Measurements from ENCODE around the gene PPP2CA. TPM values are rescaled to one million over a fixed set of nuclear protein-coding genes. Genes with fewer than 3 reads are reported as not detected.
A peak's percentile ranks its signal among the peaks of the same experiment; 100 is the strongest.

PPP2CA gene
- total RNA-seq, 2 donors from 2014 or later: 137 to 147 TPM

DNA sequence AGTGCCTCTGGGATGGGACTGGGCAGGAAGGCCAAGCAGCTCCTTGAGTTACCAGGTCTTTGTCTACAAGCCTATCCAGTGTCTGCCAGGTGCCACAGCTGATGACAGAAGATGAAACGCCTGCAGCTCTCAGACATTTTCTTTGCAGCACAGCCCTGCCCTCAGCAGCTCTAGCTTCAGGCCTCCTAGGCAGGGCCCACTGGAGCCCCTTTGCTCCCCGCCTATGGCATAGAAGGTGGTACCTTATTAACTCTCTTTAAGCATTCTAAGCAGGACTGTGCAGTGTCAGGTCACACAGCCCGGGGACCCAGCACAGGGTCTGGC is 47.8 kb downstream of the PPP2CA start:
- H3K27ac ChIP-seq: peak overlapping the region in 1 of 2 donors; percentile 98
- H3K27me3 ChIP-seq: no peaks in the 10 kb centered on the region
- H3K4me1 ChIP-seq: peaks cover 0 to 30% of the 10 kb centered on the region in 2 donors
- DNase-seq (ENCODE audit: low spot score): no peak
- TF ChIP-seq, protein P1, sequence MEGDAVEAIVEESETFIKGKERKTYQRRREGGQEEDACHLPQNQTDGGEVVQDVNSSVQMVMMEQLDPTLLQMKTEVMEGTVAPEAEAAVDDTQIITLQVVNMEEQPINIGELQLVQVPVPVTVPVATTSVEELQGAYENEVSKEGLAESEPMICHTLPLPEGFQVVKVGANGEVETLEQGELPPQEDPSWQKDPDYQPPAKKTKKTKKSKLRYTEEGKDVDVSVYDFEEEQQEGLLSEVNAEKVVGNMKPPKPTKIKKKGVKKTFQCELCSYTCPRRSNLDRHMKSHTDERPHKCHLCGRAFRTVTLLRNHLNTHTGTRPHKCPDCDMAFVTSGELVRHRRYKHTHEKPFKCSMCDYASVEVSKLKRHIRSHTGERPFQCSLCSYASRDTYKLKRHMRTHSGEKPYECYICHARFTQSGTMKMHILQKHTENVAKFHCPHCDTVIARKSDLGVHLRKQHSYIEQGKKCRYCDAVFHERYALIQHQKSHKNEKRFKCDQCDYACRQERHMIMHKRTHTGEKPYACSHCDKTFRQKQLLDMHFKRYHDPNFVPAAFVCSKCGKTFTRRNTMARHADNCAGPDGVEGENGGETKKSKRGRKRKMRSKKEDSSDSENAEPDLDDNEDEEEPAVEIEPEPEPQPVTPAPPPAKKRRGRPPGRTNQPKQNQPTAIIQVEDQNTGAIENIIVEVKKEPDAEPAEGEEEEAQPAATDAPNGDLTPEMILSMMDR (IDR thresholded peaks at IDR 0.05): no peak
- H3K36me3 ChIP-seq: no peaks in the 10 kb centered on the region
- no peaks in the 10 kb centered on the region for H3K9me3 ChIP-seq
- H3K4me3 ChIP-seq: no peak overlapping the region

DNA sequence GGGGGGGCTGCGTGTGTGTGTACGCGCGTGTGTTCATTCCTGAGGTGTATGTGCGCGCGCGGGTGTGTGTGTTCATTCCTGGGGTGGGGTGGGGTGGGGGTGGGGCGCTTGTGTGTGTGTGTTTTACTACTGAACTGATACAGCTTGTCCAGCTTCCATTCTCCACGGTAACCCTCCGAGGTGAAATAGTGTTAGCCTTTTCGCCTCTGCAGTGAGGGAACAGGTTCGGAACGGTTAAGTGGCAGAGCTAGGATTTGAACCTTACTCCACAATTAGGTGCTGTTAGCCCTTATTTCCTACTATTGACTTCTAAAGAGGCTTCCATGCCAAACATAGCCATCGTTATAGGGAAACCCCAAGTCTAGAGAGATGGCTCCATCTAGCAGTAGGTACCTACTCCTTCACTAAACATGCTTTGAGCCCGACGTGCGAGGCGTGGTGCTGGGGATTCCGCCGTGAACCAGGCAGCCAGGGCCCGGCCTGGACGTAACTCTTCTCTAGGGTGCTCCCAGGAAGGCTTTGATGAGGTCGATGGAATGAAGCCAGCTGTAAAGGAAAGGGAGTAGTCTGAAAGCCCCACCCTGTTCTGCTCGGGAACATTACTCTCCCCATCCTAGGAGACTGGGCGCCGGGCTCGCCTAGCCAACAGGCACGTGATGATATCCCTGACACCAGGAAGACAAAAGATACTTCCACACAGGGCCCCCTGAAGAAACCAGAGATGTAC is 48.3 kb downstream of the PPP2CA start:
- Histone ChIP-seq H3K27me3 (no peaks in the 10 kb centered on the region), H3K27ac (peak overlapping the region; percentile 98 to 99), H3K36me3 (peaks cover 2% of the 10 kb centered on the region), H3K4me1 (peaks cover 0 to 30% of the 10 kb centered on the region in 2 donors), H3K4me3 (peak overlapping the region; percentile 78 to 88), H3K9me3 (no peaks in the 10 kb centered on the region)
- no peak for DNase-seq (ENCODE audit: low spot score)
- TF ChIP-seq, protein P1 (IDR thresholded peaks at IDR 0.05): no peak

DNA sequence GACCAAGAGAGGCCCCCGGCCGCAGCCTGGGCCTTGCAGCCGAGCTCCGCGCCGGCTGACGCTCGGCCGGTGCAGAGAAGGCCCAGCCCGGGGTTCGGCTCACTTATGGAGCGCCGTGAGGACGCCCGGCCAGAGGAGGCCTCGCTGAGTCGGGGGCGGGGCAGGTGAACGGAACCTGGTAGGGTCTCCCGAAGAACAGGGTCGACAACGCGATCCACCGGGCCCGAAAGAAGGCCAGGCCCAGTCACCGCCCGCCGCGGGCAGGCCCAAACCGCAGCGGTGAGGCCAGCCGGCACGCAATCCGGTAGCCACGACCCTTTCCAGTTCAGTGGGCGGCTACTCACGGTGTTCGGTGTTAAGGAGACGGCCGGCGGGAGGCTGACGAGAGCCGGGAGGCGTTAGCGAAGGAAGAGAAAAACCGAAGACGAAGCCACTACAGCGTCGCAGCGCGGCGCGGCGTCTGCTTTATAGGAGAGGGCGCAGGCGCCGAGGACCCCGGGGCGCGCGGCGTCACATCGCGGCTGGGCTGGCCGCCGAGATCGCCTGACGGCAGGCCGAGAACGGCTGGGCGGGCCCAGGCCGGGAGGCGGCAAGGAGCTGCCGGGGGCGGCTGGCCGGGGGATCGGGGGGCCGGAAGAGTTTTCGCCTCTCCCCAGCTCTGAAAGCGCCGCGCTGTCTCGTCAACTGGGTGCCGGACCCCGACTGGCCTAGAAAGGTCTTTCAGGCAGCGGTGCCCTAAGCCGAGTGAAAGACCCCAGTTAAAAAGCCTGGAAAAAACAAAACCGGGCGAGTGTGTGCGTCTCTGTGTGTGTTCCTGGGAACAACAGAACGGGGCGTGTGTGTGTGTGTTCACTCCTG is 49.1 kb downstream of the PPP2CA start, which contains the start of gene SKP1:
Gene SKP1 (minus strand): TSS at position 440 of the 858 bp plus-strand sequence. CDS start 2,928 bp downstream, outside the sequence.
- Histone ChIP-seq H3K9me3 (no peaks in the 10 kb centered on the region), H3K27me3 (no peaks in the 10 kb centered on the region), H3K4me1 (peaks cover 0 to 33% of the 10 kb centered on the region in 2 donors), H3K4me3 (peak within 1 kb of the TSS; percentile 78 to 88), H3K27ac (peak within 1 kb of the TSS; percentile 98 to 99), H3K36me3 (peaks cover 10% of the 10 kb centered on the region)
- peak; percentile 82 for DNase-seq (ENCODE audit: low spot score)
- TF ChIP-seq, protein P1 (IDR thresholded peaks at IDR 0.05): no peak

DNA sequence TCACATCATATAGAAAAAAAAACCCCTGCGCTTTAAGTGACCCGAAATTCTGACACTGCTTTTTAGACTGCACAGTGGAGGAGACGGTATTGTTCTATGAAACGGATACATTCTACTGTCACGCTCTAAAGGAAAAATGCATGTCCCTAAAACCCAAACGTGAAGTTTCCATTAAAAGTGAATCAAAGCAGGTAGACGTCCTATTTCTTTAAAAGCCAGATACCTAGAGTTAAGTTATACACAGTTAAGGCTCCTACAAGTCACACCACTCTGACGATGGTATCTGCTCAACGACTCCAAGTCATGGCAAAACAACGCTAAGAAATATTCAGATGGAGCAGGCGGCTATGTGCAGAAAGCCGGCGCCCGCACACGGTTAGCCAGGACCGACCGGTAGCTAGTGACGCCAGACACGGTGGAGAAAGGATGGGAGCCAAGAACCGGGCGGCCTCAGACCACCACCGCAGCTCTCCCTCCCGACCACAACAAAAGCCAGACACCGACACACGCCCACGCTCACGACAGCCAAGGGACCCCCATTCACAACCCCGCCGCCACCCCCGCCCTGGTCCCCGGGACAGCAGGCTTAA is 49.9 kb downstream of the PPP2CA start:
- H3K4me1 ChIP-seq: peaks cover 0 to 37% of the 10 kb centered on the region in 2 donors
- TF ChIP-seq, protein P1 (IDR thresholded peaks at IDR 0.05): no peak

DNA sequence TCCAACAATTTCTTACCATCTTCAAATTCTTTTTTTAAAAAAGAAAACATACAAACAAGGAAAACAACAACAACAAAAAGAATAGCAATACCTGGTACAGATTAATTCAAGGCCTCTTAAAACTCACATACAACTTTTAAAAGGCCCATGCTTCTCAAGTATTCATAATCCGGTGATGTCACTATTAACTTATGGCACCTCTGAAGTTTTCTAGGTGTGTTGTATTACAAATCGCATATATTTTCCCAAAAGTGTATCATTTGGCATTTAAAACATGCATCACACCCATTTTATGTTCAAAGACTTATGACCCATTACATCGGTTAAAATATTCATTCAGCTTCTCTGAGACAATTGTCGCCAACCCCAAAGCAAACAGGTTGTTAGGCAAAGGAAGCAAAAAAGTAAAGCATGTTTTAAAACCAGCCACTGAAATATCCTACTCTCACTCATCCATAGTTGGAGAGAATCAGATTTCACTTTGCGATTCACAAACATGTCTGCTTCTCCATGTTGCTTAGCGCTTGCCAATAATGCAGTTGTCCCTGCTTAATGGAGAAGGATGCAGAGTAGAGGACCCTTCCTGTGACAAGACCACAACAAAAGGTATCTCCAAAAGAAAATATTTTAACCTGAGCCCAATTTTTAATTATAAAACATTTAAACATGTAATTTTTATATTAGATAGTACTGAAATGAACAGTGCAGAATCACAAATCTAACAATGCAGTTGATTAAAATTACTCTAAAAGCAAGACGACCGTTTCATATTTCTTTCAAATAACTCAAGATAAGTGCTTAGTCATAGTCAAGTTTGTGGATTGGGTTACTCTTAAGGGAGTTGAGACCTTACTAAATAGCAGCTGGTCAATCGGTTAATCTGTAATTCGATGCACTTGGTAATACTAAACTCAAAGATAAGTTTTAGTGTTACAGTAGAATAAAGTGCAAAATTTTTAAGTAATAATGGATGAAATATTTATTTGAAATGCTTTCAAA is 50.7 kb downstream of the PPP2CA start:
- TF ChIP-seq, protein P1 (IDR thresholded peaks at IDR 0.05): no peak
- H3K27ac ChIP-seq: peak overlapping the region; percentile 98 to 99
- no peaks in the 10 kb centered on the region for H3K9me3 ChIP-seq

More for the DNA sequence above, 49.9 kb downstream of the PPP2CA start:
- peak overlapping the region; percentile 98 to 99 for H3K27ac ChIP-seq
- peak overlapping the region; percentile 78 to 88 for H3K4me3 ChIP-seq
- H3K9me3 ChIP-seq: no peaks in the 10 kb centered on the region
- no peaks in the 10 kb centered on the region for H3K27me3 ChIP-seq
- peaks cover 14% of the 10 kb centered on the region for H3K36me3 ChIP-seq
- DNase-seq (ENCODE audit: low spot score): no peak

More for the DNA sequence above, 50.7 kb downstream of the PPP2CA start:
- peaks cover 0 to 43% of the 10 kb centered on the region in 2 donors for H3K4me1 ChIP-seq
- DNase-seq (ENCODE audit: low spot score): no peak
- no peaks in the 10 kb centered on the region for H3K27me3 ChIP-seq
- peaks cover 14% of the 10 kb centered on the region for H3K36me3 ChIP-seq
- H3K4me3 ChIP-seq: peak overlapping the region; percentile 78 to 88

Data from right atrium auricular region (tissue), 2 donors.